Duodenal mucosa (tissue), 2 donors: ENCODE measurements around the gene KMT2C.
"Not testable (repeated sequence)": the region's sequence is repeated elsewhere in the genome, so short reads cannot be mapped to it uniquely, and the experiment has no call there.

Experiments used
- H3K27ac ChIP-seq: one replicate; pipeline ENCODE4 v1.7.0; 2013; ENCODE audit warnings: low read depth, low read length
- H3K27me3 ChIP-seq, 2 donors: one replicate each; pipeline ENCODE4 v1.7.0; 2013; ENCODE audit warnings: low read length in 2 of 2, control low read depth in 1 of 2; ENCODE audit not compliant: insufficient read depth in 2 of 2, control insufficient read depth in 1 of 2
- H3K36me3 ChIP-seq, 2 donors: one replicate each; pipeline ENCODE4 v1.7.0; 2013; ENCODE audit warnings: low read length in 2 of 2, control low read depth in 1 of 2; ENCODE audit not compliant: insufficient read depth in 2 of 2, control insufficient read depth in 1 of 2
- H3K4me1 ChIP-seq, 2 donors: one replicate each; pipeline ENCODE4 v1.7.0; 2013; ENCODE audit warnings: low read length in 2 of 2, control low read depth in 1 of 2; ENCODE audit not compliant: insufficient read depth in 2 of 2, control insufficient read depth in 1 of 2
- H3K4me3 ChIP-seq, 2 donors: one replicate each; pipeline ENCODE4 v1.7.0; 2013; ENCODE audit warnings: low read length in 2 of 2, low read depth in 1 of 2
- H3K9ac ChIP-seq, 2 donors: one replicate each; pipeline ENCODE4 v1.7.0; 2013; ENCODE audit warnings: low read length in 2 of 2, low read depth in 1 of 2
- H3K9me3 ChIP-seq, 2 donors: one replicate each; pipeline ENCODE4 v1.7.0; 2013; ENCODE audit warnings: low read length in 2 of 2, control low read depth in 1 of 2; ENCODE audit not compliant: control insufficient read depth in 1 of 2

KMT2C gene

DNA sequence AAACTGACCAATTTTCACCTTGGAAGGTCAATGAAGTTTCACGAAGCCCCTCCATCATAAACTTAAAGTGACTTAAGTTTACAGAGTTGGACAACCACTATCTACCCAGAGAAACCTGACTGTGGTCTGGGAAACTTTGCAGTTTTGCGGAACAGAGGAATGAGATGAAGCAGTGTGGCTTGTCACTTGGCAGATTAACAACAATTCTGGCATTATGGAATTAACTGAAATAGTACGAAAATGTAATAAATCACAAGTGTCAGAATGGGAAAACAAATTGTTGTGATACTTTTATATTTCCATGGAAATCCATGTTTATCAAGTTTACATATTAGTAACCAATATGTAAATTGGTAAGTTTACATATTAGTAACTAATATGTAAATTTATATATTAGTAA is 4.9 kb downstream of the KMT2C start:
- Histone ChIP-seq H3K27ac (no peak overlapping the region), H3K4me3 (no peak overlapping the region), H3K9ac (no peak overlapping the region), H3K27me3 (no peaks in the 10 kb centered on the region), H3K4me1 (peaks cover 4 to 15% of the 10 kb centered on the region in 2 donors), H3K36me3 (no peaks in the 10 kb centered on the region), H3K9me3 (no peaks in the 10 kb centered on the region)

DNA sequence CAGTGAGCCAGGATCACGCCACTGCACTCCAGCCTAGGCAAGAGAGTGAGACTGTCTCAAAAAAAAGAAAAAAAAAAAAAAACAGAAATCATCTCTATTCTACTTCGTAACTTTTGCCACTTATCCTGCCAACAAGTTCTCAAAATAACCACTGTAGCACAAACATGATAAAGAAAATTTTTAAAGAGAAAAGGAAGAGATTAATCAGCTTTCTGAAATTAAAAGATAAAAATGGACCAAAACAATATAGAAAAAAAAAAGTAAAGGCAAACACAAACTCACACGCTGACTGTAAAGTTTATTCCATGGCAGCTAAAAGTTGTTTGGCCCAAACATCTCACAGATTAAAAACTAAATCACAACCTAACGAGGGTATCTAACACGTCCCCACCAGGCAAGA is 5.7 kb downstream of the KMT2C start:
- not testable (repeated sequence) for H3K27ac ChIP-seq, H3K9ac ChIP-seq, H3K9me3 ChIP-seq, H3K27me3 ChIP-seq, H3K36me3 ChIP-seq, H3K4me3 ChIP-seq
- peaks cover 7 to 15% of the 10 kb centered on the region in 2 donors for H3K4me1 ChIP-seq

DNA sequence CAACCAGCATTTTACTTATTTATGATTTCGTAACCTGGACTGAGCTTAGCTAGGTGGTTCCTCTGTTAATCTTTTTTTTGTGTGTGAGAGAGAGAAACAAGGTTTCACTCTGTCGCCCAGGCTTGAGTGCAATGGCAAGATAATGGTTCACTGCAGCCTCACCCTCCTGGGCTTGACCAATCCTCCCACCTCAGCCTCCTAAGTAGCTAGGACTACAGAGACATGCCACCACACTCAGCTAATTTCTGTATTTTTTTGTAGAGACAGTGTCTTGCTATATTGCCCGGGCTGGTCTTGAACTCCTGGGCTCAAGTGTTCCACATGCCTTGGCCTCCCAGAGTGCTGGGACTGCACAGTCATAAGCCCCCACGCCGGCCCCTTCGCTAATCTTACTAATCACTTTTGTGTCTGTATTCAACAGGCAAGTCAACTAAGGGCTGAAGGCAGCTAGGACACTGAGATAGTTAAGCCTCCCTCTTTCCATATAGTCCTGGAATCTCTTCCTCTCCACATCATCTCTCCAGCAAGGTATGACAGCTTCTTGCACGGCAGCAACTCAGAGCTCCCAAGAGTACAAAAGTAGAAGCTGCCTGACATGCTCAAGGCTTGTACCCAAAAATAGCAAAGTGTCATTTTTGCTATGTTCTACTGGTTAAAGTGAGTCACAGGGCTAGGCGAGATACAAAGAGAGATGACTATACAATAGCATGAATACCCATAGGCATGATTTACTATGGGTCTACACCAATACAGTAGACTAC is 11.3 kb downstream of the KMT2C start:
- Histone ChIP-seq H3K9ac (no peak overlapping the region), H3K4me1 (peaks cover 3 to 12% of the 10 kb centered on the region in 2 donors), H3K27me3 (no peaks in the 10 kb centered on the region), H3K36me3 (no peaks in the 10 kb centered on the region), H3K9me3 (peaks cover 2 to 7% of the 10 kb centered on the region in 2 donors), H3K4me3 (no peak overlapping the region), H3K27ac (no peak overlapping the region)

DNA sequence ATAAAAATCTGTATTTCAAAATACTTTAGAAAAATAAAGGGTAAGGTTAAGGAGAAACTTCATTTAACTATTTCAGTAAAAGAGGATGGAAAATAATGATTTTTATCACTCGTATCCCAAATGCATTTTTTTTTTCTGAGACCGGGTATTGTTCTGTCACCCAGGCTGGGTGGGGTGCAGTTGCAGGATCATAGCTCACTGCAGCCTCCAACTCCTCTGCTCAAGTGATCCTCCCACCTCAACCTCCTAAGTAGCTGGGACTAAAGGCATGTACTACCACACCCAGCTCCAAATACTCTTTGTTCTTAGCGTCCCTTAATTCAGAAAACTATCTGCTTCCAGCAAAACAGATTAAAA is 11.8 kb downstream of the KMT2C start:
- Histone ChIP-seq H3K36me3 (no peaks in the 10 kb centered on the region), H3K9ac (no peak overlapping the region), H3K27me3 (no peaks in the 10 kb centered on the region), H3K27ac (no peak overlapping the region), H3K4me1 (peaks cover 3 to 12% of the 10 kb centered on the region in 2 donors), H3K4me3 (no peak overlapping the region), H3K9me3 (peaks cover 2 to 7% of the 10 kb centered on the region in 2 donors)

DNA sequence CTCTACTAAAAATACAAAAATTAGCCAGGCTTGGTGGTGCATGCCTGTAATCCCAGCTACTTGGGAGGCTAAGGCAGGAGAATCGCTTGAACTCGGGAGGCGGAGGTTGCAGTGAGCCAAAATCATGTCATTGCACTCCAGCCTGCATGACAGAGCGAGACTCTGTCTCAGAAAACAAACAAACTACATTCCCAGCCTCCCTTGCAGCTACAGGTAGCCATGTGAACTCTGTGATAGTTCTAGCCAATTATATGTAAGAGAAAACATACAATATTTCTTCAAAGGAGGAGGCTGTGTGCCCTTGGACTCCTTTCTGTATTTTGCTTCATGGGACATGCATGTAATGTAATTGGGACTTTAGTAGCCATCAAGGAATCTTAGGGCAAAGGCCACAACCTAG is 12.6 kb downstream of the KMT2C start:
- H3K4me3 ChIP-seq, H3K36me3 ChIP-seq, H3K9ac ChIP-seq, H3K27ac ChIP-seq, H3K4me1 ChIP-seq, H3K9me3 ChIP-seq, H3K27me3 ChIP-seq: not testable (repeated sequence)

DNA sequence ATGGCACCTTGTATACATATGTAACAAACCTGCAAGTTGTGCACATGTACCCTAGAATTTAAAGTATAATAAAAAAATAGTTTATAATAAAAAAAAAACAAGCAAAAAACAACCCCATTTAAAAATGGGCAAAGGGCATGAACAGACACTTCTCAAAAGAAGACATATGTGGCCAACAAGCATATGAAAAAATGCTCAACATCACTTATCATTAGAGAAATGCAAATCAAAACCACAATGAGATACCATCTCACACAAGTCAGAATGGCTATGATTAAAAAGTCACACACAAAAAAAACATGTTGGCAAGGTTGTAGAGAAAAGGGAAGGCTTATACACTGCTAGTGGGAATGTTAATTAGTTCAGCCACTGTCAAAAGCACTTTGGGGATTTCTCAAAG is 14.9 kb downstream of the KMT2C start:
- H3K36me3 ChIP-seq, H3K27me3 ChIP-seq, H3K4me3 ChIP-seq, H3K4me1 ChIP-seq, H3K27ac ChIP-seq, H3K9me3 ChIP-seq, H3K9ac ChIP-seq: not testable (repeated sequence)

DNA sequence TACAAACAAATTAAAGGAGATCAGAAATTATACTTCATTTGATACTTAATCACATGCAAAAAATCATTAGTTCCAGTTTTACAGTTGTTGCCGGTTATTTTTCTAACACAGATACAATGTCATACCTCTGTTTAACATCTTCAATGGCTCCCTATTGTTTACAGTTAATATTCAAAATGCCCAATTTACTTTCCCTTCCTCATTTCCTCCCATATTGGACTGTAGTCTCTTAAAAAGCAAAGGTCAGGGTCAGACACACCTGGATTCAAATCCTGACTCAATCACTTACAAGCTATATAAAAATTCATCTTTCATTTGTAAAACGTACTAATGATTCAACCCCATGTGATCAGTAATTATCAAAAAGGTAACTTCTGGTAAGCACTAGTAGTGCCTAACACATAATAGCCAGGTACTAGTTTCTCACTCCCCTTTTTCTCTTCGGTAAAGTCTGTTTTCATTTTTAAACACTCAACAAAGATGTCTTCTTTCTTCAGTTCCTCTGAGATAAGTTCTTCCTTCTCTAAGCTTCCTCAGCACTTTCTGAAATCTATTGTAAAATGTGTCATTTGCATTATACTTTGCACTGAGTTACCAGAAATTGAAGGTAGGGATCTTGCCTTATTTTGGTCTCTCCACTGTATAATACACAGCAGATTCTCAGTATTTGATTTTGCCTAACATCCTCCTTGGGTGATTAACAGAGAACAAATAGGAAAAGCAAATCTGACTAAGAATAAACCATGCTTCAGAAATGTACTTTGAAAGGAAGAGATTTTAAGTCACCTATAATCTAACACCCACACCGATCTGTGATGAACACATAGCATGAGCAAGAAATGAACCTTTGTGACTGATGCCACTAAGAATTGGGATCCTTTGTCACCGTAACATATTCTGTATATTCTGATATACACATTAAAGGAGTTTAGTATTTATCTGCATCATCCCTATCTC is 16.1 kb downstream of the KMT2C start:
- Histone ChIP-seq H3K4me1 (peaks cover 0 to 5% of the 10 kb centered on the region in 2 donors), H3K36me3 (no peaks in the 10 kb centered on the region), H3K9ac (no peak overlapping the region), H3K4me3 (no peak overlapping the region), H3K27ac (no peak overlapping the region), H3K9me3 (peaks cover 2 to 7% of the 10 kb centered on the region in 2 donors), H3K27me3 (no peaks in the 10 kb centered on the region)

DNA sequence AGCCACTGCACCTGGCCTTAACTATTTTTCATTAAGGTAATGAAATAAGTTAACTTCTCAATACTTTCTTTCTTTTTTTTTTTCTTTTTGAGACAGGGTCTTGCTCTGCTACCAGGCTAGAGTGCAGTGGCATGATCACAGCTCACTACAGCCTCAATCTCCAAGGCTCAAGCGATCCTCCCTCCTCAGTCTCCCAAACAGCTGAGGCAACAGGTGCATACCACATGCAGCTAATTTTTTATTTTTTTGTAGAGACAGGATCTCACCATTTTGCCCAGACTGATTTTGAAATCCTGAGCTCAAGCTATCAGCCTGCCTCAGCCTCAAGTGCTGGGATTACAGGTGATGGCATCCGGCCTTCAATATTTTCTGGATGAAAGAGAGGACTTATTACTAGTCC is 21.0 kb downstream of the KMT2C start:
- H3K4me1 ChIP-seq = peaks cover 0 to 3% of the 10 kb centered on the region in 2 donors
- no peaks in the 10 kb centered on the region for H3K27me3 ChIP-seq
- no peaks in the 10 kb centered on the region for H3K9me3 ChIP-seq
- H3K36me3 ChIP-seq = no peaks in the 10 kb centered on the region
- H3K27ac ChIP-seq = no peak overlapping the region
- H3K4me3 ChIP-seq = no peak overlapping the region
- H3K9ac ChIP-seq = no peak overlapping the region

DNA sequence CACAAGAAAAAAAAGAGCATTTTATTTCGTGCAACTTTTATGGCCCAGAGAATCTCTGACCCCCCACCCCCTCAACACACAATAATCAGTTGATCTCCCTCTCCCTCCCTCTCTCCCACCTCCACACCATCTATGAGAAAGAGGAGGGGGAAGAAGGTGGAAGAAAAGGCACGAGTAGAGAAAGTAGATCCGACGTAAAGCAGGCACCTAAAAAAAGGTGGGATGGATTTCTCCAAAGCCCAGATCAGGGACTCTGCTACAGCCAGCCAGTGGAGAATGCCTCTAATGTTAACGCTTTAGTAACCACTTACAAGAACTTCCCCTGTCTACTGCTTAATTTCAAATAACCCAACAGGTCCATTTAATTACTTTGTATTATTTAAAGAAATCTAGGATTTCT is 24.4 kb downstream of the KMT2C start:
- Histone ChIP-seq H3K36me3 (no peaks in the 10 kb centered on the region), H3K4me3 (no peak overlapping the region), H3K27me3 (no peaks in the 10 kb centered on the region), H3K4me1 (no peaks in the 10 kb centered on the region), H3K9ac (no peak overlapping the region), H3K9me3 (peaks cover 0 to 4% of the 10 kb centered on the region in 2 donors), H3K27ac (no peak overlapping the region)

DNA sequence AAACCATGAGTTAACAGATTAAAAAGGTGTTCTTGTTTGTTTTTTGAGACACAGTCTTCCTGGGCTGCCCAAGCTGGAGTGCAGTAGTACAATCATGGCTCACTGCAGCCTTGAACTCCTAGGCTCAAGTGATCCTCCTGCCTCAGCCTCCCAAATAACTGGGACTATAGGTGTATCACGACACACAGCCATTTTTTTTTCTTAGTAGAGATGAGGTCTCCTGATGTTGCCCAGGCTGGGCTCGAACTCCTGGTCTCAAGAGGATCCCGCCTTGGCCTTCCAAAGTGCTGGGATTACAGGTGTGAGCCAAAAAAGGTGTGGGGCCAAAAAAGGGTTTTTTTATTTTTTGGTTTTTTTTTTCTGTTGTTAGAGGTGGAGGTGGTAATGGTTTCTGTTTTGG is 29.3 kb downstream of the KMT2C start:
- Histone ChIP-seq H3K9ac (no peak overlapping the region), H3K27ac (no peak overlapping the region), H3K9me3 (peaks cover 16 to 19% of the 10 kb centered on the region in 2 donors), H3K36me3 (no peaks in the 10 kb centered on the region), H3K4me3 (no peak overlapping the region), H3K27me3 (no peaks in the 10 kb centered on the region), H3K4me1 (no peaks in the 10 kb centered on the region)
